ENCODE measurements around the gene VMAC.

DNA sequence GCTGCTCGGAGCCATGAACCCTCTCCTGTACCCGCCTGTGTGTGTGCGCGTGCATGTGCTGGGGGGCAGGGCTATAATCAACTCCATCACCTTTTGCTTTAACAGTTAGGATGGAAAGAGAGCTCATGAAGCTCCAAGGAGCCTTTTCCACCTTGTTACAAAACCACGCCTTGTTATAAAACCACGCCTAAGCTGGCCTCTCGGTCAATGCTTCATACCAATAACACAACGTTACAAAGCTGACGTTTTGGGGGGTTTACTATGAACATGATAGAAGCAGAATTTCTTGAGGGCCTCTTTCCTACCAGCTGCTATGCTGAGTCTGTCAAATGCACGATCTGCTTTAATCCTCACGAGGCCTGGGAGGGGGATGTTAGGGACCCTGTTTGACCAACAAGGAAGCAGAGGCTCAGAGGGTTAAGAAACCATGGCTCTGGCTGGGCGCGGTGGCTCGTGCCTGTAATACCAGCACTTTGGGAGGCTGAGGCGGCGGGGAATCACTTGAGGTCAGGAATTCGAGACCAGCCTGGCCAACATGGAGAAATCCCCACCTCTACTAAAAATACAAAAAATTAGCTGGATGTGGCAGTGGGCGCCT is 21.3 kb downstream of the VMAC start:
- TF ChIP-seq EZH2 (IDR thresholded peaks at IDR 0.05; ENCODE audit: borderline replicate concordance, insufficient read depth, low read depth, low read length, poor library complexity, severe bottlenecking) = no peak
- TF ChIP-seq, protein P1, sequence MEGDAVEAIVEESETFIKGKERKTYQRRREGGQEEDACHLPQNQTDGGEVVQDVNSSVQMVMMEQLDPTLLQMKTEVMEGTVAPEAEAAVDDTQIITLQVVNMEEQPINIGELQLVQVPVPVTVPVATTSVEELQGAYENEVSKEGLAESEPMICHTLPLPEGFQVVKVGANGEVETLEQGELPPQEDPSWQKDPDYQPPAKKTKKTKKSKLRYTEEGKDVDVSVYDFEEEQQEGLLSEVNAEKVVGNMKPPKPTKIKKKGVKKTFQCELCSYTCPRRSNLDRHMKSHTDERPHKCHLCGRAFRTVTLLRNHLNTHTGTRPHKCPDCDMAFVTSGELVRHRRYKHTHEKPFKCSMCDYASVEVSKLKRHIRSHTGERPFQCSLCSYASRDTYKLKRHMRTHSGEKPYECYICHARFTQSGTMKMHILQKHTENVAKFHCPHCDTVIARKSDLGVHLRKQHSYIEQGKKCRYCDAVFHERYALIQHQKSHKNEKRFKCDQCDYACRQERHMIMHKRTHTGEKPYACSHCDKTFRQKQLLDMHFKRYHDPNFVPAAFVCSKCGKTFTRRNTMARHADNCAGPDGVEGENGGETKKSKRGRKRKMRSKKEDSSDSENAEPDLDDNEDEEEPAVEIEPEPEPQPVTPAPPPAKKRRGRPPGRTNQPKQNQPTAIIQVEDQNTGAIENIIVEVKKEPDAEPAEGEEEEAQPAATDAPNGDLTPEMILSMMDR (IDR thresholded peaks at IDR 0.05) = no peak

Data from B cell (primary cell).